HepG2 (cell line): ENCODE measurements around the gene DOCK9. TPM values are rescaled to one million over a fixed set of nuclear protein-coding genes. Genes with fewer than 3 reads are reported as not detected.

ENCODE experiments used
- ATAC-seq: fragments of 200-7000 bp; cut with Tn5 transposase; 3 replicates; pipeline ENCODE4 v1.9.1; 2020; ENCODE audit warnings: mild to moderate bottlenecking, moderate library complexity
- BruUV-seq: library from RNA; stranded (reverse); fragments of 400-500 nt; replicated peaks from 2 replicates; lab custom pipeline; 2021; lab: Mats Ljungman, UMichigan
- CTCF ChIA-PET: fragments of 300-600 bp; formaldehyde crosslinking; extraction: SDS; loops from one replicate; lab custom pipeline; 2021; ENCODE audit warnings: low total read pairs, inconsistent platforms, low intra/inter-chr PET ratio; lab: Yijun Ruan, JAX
- POLR2A ChIA-PET: fragments of 350-600 bp; sonication (Branson Sonifier 250); formaldehyde crosslinking; loops from one replicate; lab custom pipeline; 2020; ENCODE audit warnings: antibody characterized with exemption, inconsistent platforms; lab: Yijun Ruan, JAX
- DNase-seq: peaks from one replicate; pipeline ENCODE4 v3.0.0-alpha.2; 2015; ENCODE audit warnings: low spot score
- FAIRE-seq: peaks from 3 replicates; lab custom pipeline; 2011; peaks lifted over from hg19 to GRCh38; lab: Jason Lieb, UNC
- H2AFZ ChIP-seq: one replicate; pipeline ENCODE4 v1.6.1; 2011; ENCODE audit warnings: low read length, inconsistent platforms
- H3K27ac ChIP-seq: fragments of 300-600 bp; 3 replicates; pipeline ENCODE4 v1.8.0; 2011; ENCODE audit warnings: mixed run types, mild to moderate bottlenecking, mixed read lengths, low read length, inconsistent platforms; ENCODE audit not compliant: insufficient read depth; ENCODE audit errors: extremely low read length
- H3K27me3 ChIP-seq, 2 experiments: fragments of 200-600 bp in 1 of 2; 2 replicates in 1 of 2; 3 replicates in 1 of 2; pipeline versions ENCODE4 v1.6.0 to v1.8.0; 2011; ENCODE audit warnings: low read length in 2 of 2, mild to moderate bottlenecking in 2 of 2, moderate library complexity in 2 of 2, inconsistent platforms in 1 of 2; ENCODE audit not compliant: insufficient read depth in 2 of 2, control insufficient read depth in 1 of 2
- H3K36me3 ChIP-seq, 2 experiments: fragments of 200-600 bp in 1 of 2; replicated peaks in 1 of 2; 2 replicates in 1 of 2; 3 replicates in 1 of 2; pipeline versions ENCODE4 v1.5.1 to v1.8.0; 2011; ENCODE audit warnings: low read length in 2 of 2, inconsistent platforms in 1 of 2; ENCODE audit not compliant: insufficient read depth in 2 of 2, control insufficient read depth in 1 of 2
- H3K4me1 ChIP-seq: 2 replicates; pipeline ENCODE4 v1.5.1; 2012; ENCODE audit warnings: low read length, inconsistent platforms; ENCODE audit not compliant: insufficient read depth
- H3K4me2 ChIP-seq: 2 replicates; pipeline ENCODE4 v1.6.0; 2011; ENCODE audit warnings: low read depth, low read length, inconsistent platforms
- H3K4me3 ChIP-seq, 3 experiments: fragments of 200-600 bp in 1 of 3; sonication (generic), shearing (Covaris generic) in 1 of 3; replicated peaks in 1 of 3; 2 replicates each; pipeline ENCODE4 v1.5.1; 2011 to 2016; ENCODE audit warnings: low read length in 3 of 3, inconsistent platforms in 2 of 3, low read depth in 2 of 3, mild to moderate bottlenecking in 2 of 3, control low read depth in 1 of 3, mixed read lengths in 1 of 3; ENCODE audit not compliant: insufficient read depth in 1 of 3
- H3K79me2 ChIP-seq: one replicate; pipeline ENCODE4 v1.6.1; 2011; ENCODE audit warnings: low read length, inconsistent platforms; ENCODE audit not compliant: insufficient read depth
- H3K9ac ChIP-seq: 2 replicates; pipeline ENCODE4 v1.6.0; 2011; ENCODE audit warnings: mild to moderate bottlenecking, low read depth, low read length, inconsistent platforms; ENCODE audit not compliant: insufficient read depth
- H3K9me3 ChIP-seq: 2 replicates; pipeline ENCODE4 v1.5.1; 2012; ENCODE audit warnings: mild to moderate bottlenecking, low read length
- H4K20me1 ChIP-seq: 2 replicates; pipeline ENCODE4 v1.6.0; 2011; ENCODE audit warnings: inconsistent platforms, mild to moderate bottlenecking, low read length, moderate library complexity; ENCODE audit not compliant: insufficient read depth
- ARID2 ChIP-seq: sonication (generic); formaldehyde crosslinking; IDR thresholded peaks from 2 replicates; pipeline ENCODE4 v1.8.1; 2022; ENCODE audit warnings: mild to moderate bottlenecking, missing genetic modification reagents, borderline replicate concordance
- ATAD3A ChIP-seq: sonication (generic); formaldehyde crosslinking; IDR thresholded peaks from 2 replicates; pipeline ENCODE4 v1.4.0; 2020; ENCODE audit warnings: missing genetic modification reagents
- HDAC6 ChIP-seq: fragments of 200-600 bp; sonication (generic); IDR thresholded peaks from 2 replicates; pipeline ENCODE4 v1.7.0; 2017; ENCODE audit warnings: mild to moderate bottlenecking, antibody characterized with exemption, low read length, low read depth
- HMG20A ChIP-seq: IDR thresholded peaks from 2 replicates; pipeline ENCODE4 v1.6.1; 2016; ENCODE audit warnings: borderline replicate concordance
- ISX ChIP-seq: sonication (generic); formaldehyde crosslinking; conservative IDR thresholded peaks from 2 replicates; pipeline ENCODE4 v1.5.0; 2020; ENCODE audit warnings: missing genetic modification reagents
- PAWR ChIP-seq: sonication (generic); formaldehyde crosslinking; IDR thresholded peaks from 2 replicates; pipeline ENCODE4 v1.4.0; 2020; ENCODE audit warnings: missing genetic modification reagents, mild to moderate bottlenecking, borderline replicate concordance
- TEAD2 ChIP-seq: sonication (generic); formaldehyde crosslinking; IDR thresholded peaks from 2 replicates; pipeline ENCODE4 v1.9.0; 2021; ENCODE audit warnings: missing genetic modification reagents
- THAP11 ChIP-seq: IDR thresholded peaks from 2 replicates; pipeline ENCODE4 v1.6.1; 2016; ENCODE audit warnings: missing biosample characterization, missing genetic modification reagents
- XBP1 ChIP-seq: sonication (generic); formaldehyde crosslinking; IDR thresholded peaks from 2 replicates; pipeline ENCODE4 v1.5.0; 2020; ENCODE audit warnings: missing genetic modification reagents
- ZFY ChIP-seq: sonication (generic); formaldehyde crosslinking; IDR thresholded peaks from 2 replicates; pipeline ENCODE4 v1.4.0; 2020; ENCODE audit warnings: missing genetic modification reagents
- ZNF138 ChIP-seq: sonication (generic); formaldehyde crosslinking; IDR thresholded peaks from 2 replicates; pipeline ENCODE4 v1.5.0; 2020; ENCODE audit warnings: mild to moderate bottlenecking, low read depth, missing genetic modification reagents
- ZNF24 ChIP-seq: fragments of 450-650 bp; IDR thresholded peaks from 2 replicates; pipeline ENCODE4 v1.6.1; 2017; ENCODE audit warnings: antibody characterized with exemption, mild to moderate bottlenecking
- ZNF451 ChIP-seq: sonication (generic); formaldehyde crosslinking; IDR thresholded peaks from 2 replicates; pipeline ENCODE4 v1.5.0; 2020; ENCODE audit warnings: mild to moderate bottlenecking, missing genetic modification reagents
- ZNF788 ChIP-seq: sonication (generic); formaldehyde crosslinking; IDR thresholded peaks from 2 replicates; pipeline ENCODE4 v1.5.0; 2020; ENCODE audit warnings: mild to moderate bottlenecking, missing genetic modification reagents, borderline replicate concordance
- ZNF792 ChIP-seq: IDR thresholded peaks from 2 replicates; pipeline ENCODE4 v1.6.1; 2016
- WGBS: methylation state at CpG from one replicate; pipeline ENCODE4 v1.1.6; 2017; ENCODE audit warnings: low lambda C conversion rate; 5-methylcytosine and 5-hydroxymethylcytosine counted together
- in situ Hi-C: cut with HindIII; loops from 2 replicates; pipeline ENCODE4 v1.10.0; 2017; ENCODE audit warnings: low pct_unique_long_range_greater_than_20kb; ENCODE audit not compliant: extremely low pct_ligation_motif_present
- intact Hi-C: fragments of 100-400 bp; cut with micrococcal nuclease; formaldehyde crosslinking; loops from one replicate; pipeline ENCODE4 v1.10.0; 2022; ENCODE audit not compliant: unreplicated experiment
- polyA plus RNA-seq, 8 experiments: library from polyadenylated mRNA; depleted of rRNA in 3 of 8; stranded (reverse) in 7 of 8; unstranded in 1 of 8; fragments of >200 nt; fragmentation: Illumina TruSeq in 4 of 8; extraction: Trizol in 4 of 8; gene quantifications; 2 replicates each; pipeline versions ENCODE4 v1.2.1 to v1.2.3, GENCODE V29; 2011 to 2016; ENCODE audit warnings: low read depth in 4 of 8, missing spikeins in 1 of 8, mixed read lengths in 1 of 8; ENCODE audit not compliant: insufficient read depth in 1 of 8
- total RNA-seq, 5 experiments: library from RNA; depleted of rRNA; stranded (reverse); fragments of >200 nt; fragmentation: Illumina TruSeq; extraction: Trizol; gene quantifications; 2 replicates each; pipeline ENCODE4 v1.2.3, GENCODE V29; 2016; ENCODE audit warnings: low read depth in 1 of 5
- TF ChIP-seq, protein P1 (sequence below): sonication (generic); formaldehyde crosslinking; IDR thresholded peaks from 2 replicates; pipeline ENCODE4 v1.5.0; 2020; ENCODE audit warnings: mild to moderate bottlenecking, missing genetic modification reagents, borderline replicate concordance
- TF ChIP-seq, protein P2 (sequence below), 2 experiments: sonication (generic) in 1 of 2; formaldehyde crosslinking in 1 of 2; IDR thresholded peaks; 2 replicates each; pipeline versions ENCODE4 v1.4.0 to v1.6.1; 2016 to 2020; ENCODE audit warnings: borderline replicate concordance in 1 of 2, low read depth in 1 of 2, mild to moderate bottlenecking in 1 of 2, missing genetic modification reagents in 1 of 2

DOCK9 gene
- total and polyA plus RNA-seq, 2 of the 13 experiments (the other 11 are each of a cell fraction or from before 2014, with no cell fraction given), result 0.44 to 0.97 TPM

GRCh38 chr13:98796191-98796590 lies 181.7 kb downstream of the DOCK9 start:
- no peak for ATAC-seq

More at GRCh38 chr13:98796191-98796590, 181.7 kb downstream of the DOCK9 start:
- intact Hi-C loops, result no loop called here
- Histone ChIP-seq H3K9me3 (no peaks in the 10 kb centered on the region), H3K79me2 (no peaks in the 10 kb centered on the region), H2AFZ (no peak overlapping the region), H4K20me1 (no peaks in the 10 kb centered on the region), H3K36me3 (no peaks in the 10 kb centered on the region), H3K9ac (no peak overlapping the region), H3K27ac (no peak overlapping the region), H3K4me1 (peaks cover 9% of the 10 kb centered on the region), H3K4me2 (no peak overlapping the region), H3K27me3 (no peaks in the 10 kb centered on the region), H3K4me3 (no peak overlapping the region)
- no TSS peak for BruUV-seq
- ChIA-PET CTCF (no interaction called here), POLR2A (no interaction called here)
- 61% methylated on average over 5 of the region's 5 CpGs for WGBS
- no peak for DNase-seq
- in situ Hi-C loops, result no loop called here
- FAIRE-seq, result no peak
- TF ChIP-seq ATAD3A (CRISPR knock-in tag) (no peak), HMG20A (CRISPR knock-in tag) (no peak), HDAC6 (no peak), ISX (CRISPR knock-in tag) (no peak), XBP1 (no peak), ZNF792 (no peak), ZNF24 (no peak), PAWR (CRISPR knock-in tag) (no peak), TEAD2 (CRISPR knock-in tag) (no peak), THAP11 (CRISPR knock-in tag) (no peak), ARID2 (CRISPR knock-in tag) (no peak), ZNF138 (CRISPR knock-in tag) (no peak), ZNF451 (CRISPR knock-in tag) (no peak), ZFY (CRISPR knock-in tag) (no peak), ZNF788 (CRISPR knock-in tag) (no peak)
- TF ChIP-seq, protein P1, sequence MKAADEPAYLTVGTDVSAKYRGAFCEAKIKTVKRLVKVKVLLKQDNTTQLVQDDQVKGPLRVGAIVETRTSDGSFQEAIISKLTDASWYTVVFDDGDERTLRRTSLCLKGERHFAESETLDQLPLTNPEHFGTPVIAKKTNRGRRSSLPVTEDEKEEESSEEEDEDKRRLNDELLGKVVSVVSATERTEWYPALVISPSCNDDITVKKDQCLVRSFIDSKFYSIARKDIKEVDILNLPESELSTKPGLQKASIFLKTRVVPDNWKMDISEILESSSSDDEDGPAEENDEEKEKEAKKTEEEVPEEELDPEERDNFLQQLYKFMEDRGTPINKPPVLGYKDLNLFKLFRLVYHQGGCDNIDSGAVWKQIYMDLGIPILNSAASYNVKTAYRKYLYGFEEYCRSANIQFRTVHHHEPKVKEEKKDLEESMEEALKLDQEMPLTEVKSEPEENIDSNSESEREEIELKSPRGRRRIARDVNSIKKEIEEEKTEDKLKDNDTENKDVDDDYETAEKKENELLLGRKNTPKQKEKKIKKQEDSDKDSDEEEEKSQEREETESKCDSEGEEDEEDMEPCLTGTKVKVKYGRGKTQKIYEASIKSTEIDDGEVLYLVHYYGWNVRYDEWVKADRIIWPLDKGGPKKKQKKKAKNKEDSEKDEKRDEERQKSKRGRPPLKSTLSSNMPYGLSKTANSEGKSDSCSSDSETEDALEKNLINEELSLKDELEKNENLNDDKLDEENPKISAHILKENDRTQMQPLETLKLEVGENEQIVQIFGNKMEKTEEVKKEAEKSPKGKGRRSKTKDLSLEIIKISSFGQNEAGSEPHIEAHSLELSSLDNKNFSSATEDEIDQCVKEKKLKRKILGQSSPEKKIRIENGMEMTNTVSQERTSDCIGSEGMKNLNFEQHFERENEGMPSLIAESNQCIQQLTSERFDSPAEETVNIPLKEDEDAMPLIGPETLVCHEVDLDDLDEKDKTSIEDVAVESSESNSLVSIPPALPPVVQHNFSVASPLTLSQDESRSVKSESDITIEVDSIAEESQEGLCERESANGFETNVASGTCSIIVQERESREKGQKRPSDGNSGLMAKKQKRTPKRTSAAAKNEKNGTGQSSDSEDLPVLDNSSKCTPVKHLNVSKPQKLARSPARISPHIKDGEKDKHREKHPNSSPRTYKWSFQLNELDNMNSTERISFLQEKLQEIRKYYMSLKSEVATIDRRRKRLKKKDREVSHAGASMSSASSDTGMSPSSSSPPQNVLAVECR (CRISPR knock-in tag), result no peak
- TF ChIP-seq, protein P2, sequence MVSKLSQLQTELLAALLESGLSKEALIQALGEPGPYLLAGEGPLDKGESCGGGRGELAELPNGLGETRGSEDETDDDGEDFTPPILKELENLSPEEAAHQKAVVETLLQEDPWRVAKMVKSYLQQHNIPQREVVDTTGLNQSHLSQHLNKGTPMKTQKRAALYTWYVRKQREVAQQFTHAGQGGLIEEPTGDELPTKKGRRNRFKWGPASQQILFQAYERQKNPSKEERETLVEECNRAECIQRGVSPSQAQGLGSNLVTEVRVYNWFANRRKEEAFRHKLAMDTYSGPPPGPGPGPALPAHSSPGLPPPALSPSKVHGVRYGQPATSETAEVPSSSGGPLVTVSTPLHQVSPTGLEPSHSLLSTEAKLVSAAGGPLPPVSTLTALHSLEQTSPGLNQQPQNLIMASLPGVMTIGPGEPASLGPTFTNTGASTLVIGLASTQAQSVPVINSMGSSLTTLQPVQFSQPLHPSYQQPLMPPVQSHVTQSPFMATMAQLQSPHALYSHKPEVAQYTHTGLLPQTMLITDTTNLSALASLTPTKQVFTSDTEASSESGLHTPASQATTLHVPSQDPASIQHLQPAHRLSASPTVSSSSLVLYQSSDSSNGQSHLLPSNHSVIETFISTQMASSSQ (IDR thresholded peaks at IDR 0.05; ENCODE audit: low read depth), result no peak
- TF ChIP-seq, protein P2 (CRISPR knock-in tag; IDR thresholded peaks at IDR 0.05; ENCODE audit: borderline replicate concordance), result no peak
